ENCODE data around the gene DPP3. TPM values are rescaled to one million over a fixed set of nuclear protein-coding genes. Genes with fewer than 3 reads are reported as not detected.
A peak's percentile ranks its signal among the peaks of the same experiment; 100 is the strongest.

Gene DPP3
- total and polyA plus RNA-seq, 12 donors, result 23.6 to 70.9 (median 33.5) TPM

- DNase-seq, result no peak
- Histone ChIP-seq H3K4me1 (replicated peaks in 1 of 2) (peaks cover 7 to 10% of the 10 kb centered on the region in 2 donors), H3K27ac (peak overlapping the region in 1 of 5 donors; percentile 88), H3K27me3 (no peaks in the 10 kb centered on the region), H3K36me3 (replicated peaks in 1 of 2) (no peaks in the 10 kb centered on the region), H3K9me3 (replicated peaks in 1 of 3) (no peaks in the 10 kb centered on the region), H3K4me3 (peak overlapping the region in 1 of 4 donors; percentile 89)
- no peak for TF ChIP-seq CTCF (IDR thresholded peaks at IDR 0.05)
- TF ChIP-seq POLR2A (IDR thresholded peaks at IDR 0.05), result no peak
- intact Hi-C loops (cut with DNase I), result no loop called here
- WGBS, 4 donors, result 46 to 60% (median 54%) methylated on average over 18 to 19 of the region's 19 CpGs
Observed at GRCh38 chr11:66465373-66466224, 14.6 kb upstream of the DPP3 start.

- Histone ChIP-seq H3K9me3 (replicated peaks in 1 of 3) (no peaks in the 10 kb centered on the region), H3K27me3 (no peaks in the 10 kb centered on the region), H3K4me3 (peak within 1 kb of the TSS; percentile 41 to 89 (median 57)), H3K36me3 (replicated peaks in 1 of 2) (no peaks in the 10 kb centered on the region), H3K27ac (peak within 1 kb of the TSS in 4 of 5 donors; percentile 30 to 88 (median 52)), H3K4me1 (replicated peaks in 1 of 2) (peaks cover 7 to 10% of the 10 kb centered on the region in 2 donors)
- WGBS, 4 donors, result 0 to 13% (median 1%) methylated on average over 3 to 58 of the region's 63 CpGs
- intact Hi-C loops (cut with DNase I), result no loop called here
- peak in 1 of 2 donors; percentile 49 for TF ChIP-seq POLR2A (IDR thresholded peaks at IDR 0.05)
- TF ChIP-seq CTCF (IDR thresholded peaks at IDR 0.05), result no peak
- DNase-seq, result peak; percentile 92 to 98 (median 94)
Observed at GRCh38 chr11:66466225-66467033, 13.8 kb upstream of the DPP3 start, which contains the start of gene PELI3. Gene PELI3, plus strand, starts transcription at chr11:66466905. Its CDS starts 1,224 bp downstream, at chr11:66468129.

GRCh38 chr11:66467034-66467659, 13.1 kb upstream of the DPP3 start:
- Histone ChIP-seq H3K27me3 (no peaks in the 10 kb centered on the region), H3K27ac (peak overlapping the region in 1 of 5 donors; percentile 88), H3K4me1 (replicated peaks in 1 of 2) (peaks cover 7 to 10% of the 10 kb centered on the region in 2 donors), H3K4me3 (peak overlapping the region; percentile 41 to 89 (median 57)), H3K36me3 (replicated peaks in 1 of 2) (peaks cover 0 to 1% of the 10 kb centered on the region in 2 donors), H3K9me3 (replicated peaks in 1 of 3) (no peaks in the 10 kb centered on the region)
- WGBS, 4 donors, result 1 to 6% (median 4%) methylated on average over 8 to 72 of the region's 72 CpGs
- peak in 6 of 7 donors; percentile 52 to 65 (median 60) for DNase-seq
- peak in 5 of 6 experiments; percentile 29 to 71 (median 49) for TF ChIP-seq CTCF (IDR thresholded peaks at IDR 0.05)
- no peak for TF ChIP-seq POLR2A (IDR thresholded peaks at IDR 0.05)
- intact Hi-C loops (cut with DNase I), result no loop called here

All from adrenal gland (tissue), 12 donors.